K562 (cell line): Measurements from ENCODE around the gene HSPB7. TPM values are rescaled to one million over a fixed set of nuclear protein-coding genes. Genes with fewer than 3 reads are reported as not detected.

Experiments
- CEBPG ChIP-seq, 3 experiments: fragments of 200-800 bp in 1 of 3; sonication (Bioruptor generic) in 1 of 3; sonication (generic) in 1 of 3; formaldehyde crosslinking in 1 of 3; IDR thresholded peaks in 2 of 3; conservative IDR thresholded peaks in 1 of 3; 2 replicates each; pipeline versions ENCODE4 v1.6.1 to v1.8.0; 2016 to 2022; ENCODE audit warnings: missing compliant biosample characterization in 2 of 3, missing genetic modification characterization in 2 of 3, mild to moderate bottlenecking in 1 of 3, missing genetic modification reagents in 1 of 3
- DIDO1 ChIP-seq: fragments of 450-650 bp; IDR thresholded peaks from 2 replicates; pipeline ENCODE4 v1.6.1; 2016; ENCODE audit warnings: low read depth, missing biosample characterization, missing genetic modification characterization
- ETV5 ChIP-seq: sonication (generic); formaldehyde crosslinking; IDR thresholded peaks from 2 replicates; pipeline ENCODE4 v1.4.0; 2020; ENCODE audit warnings: low read depth, mild to moderate bottlenecking, missing genetic modification reagents
- FIP1L1 ChIP-seq: fragments of 200-400 bp; formaldehyde crosslinking; IDR thresholded peaks from 2 replicates; pipeline ENCODE4 v1.6.1; 2018; ENCODE audit warnings: mild to moderate bottlenecking, low read depth, low read length; ENCODE audit not compliant: poor library complexity, severe bottlenecking
- FOS ChIP-seq: IDR thresholded peaks from 3 replicates; pipeline ENCODE4 v1.6.1; 2011; ENCODE audit not compliant: insufficient read length; ENCODE audit errors: extremely low read depth
- GATAD2A ChIP-seq: fragments of 450-650 bp; IDR thresholded peaks from 2 replicates; pipeline ENCODE4 v1.6.1; 2017
- GTF2E2 ChIP-seq: fragments of 200-800 bp; sonication (Bioruptor generic); IDR thresholded peaks from 2 replicates; pipeline ENCODE4 v1.6.1; 2016; ENCODE audit warnings: missing genetic modification characterization, missing compliant biosample characterization
- GTF2F1 ChIP-seq: IDR thresholded peaks from 2 replicates; pipeline ENCODE4 v1.6.1; 2011; ENCODE audit warnings: low read depth, low read length, improper control_type of control experiment
- HMG20B ChIP-seq: fragments of 250-450 bp; sonication (Bioruptor Pico); IDR thresholded peaks from 2 replicates; pipeline ENCODE4 v1.5.0; 2021; ENCODE audit warnings: mild to moderate bottlenecking
- HMGN3 ChIP-seq: IDR thresholded peaks from 2 replicates; pipeline ENCODE4 v1.6.1; 2011; ENCODE audit warnings: borderline replicate concordance, low read depth, mild to moderate bottlenecking, mixed read lengths, low read length; ENCODE audit not compliant: insufficient read length; ENCODE audit errors: extremely low read depth
- HNRNPK ChIP-seq: fragments of 200-400 bp; formaldehyde crosslinking; IDR thresholded peaks from one replicate; pipeline ENCODE4 v1.6.1; 2018; ENCODE audit warnings: mild to moderate bottlenecking, low read depth, low read length; ENCODE audit not compliant: poor library complexity, severe bottlenecking
- KAT7 ChIP-seq: sonication (generic); formaldehyde crosslinking; IDR thresholded peaks from 2 replicates; pipeline ENCODE4 v1.8.0; 2022; ENCODE audit warnings: missing genetic modification reagents, mild to moderate bottlenecking, borderline replicate concordance
- L3MBTL2 ChIP-seq: fragments of 450-650 bp; IDR thresholded peaks from 2 replicates; pipeline ENCODE4 v1.6.1; 2016; ENCODE audit warnings: mild to moderate bottlenecking, moderate library complexity
- MXI1 ChIP-seq: IDR thresholded peaks from 2 replicates; pipeline ENCODE4 v1.6.1; 2011; ENCODE audit warnings: low read depth, mild to moderate bottlenecking, improper control_type of control experiment, low read length
- RBM39 ChIP-seq: fragments of 200-400 bp; formaldehyde crosslinking; optimal IDR thresholded peaks from 2 replicates; pipeline ENCODE3; 2018; ENCODE audit warnings: low read depth, low read length
- SIX5 ChIP-seq, 2 experiments: IDR thresholded peaks; 2 replicates each; pipeline ENCODE4 v1.6.1; 2011; ENCODE audit warnings: low read length in 2 of 2, borderline replicate concordance in 1 of 2, low read depth in 1 of 2, mild to moderate bottlenecking in 1 of 2, moderate library complexity in 1 of 2; ENCODE audit not compliant: insufficient read depth in 1 of 2
- SMARCE1 ChIP-seq: fragments of 450-650 bp; IDR thresholded peaks from 2 replicates; pipeline ENCODE4 v1.7.1; 2016; ENCODE audit warnings: mild to moderate bottlenecking
- SNRNP70 ChIP-seq: fragments of 200-400 bp; formaldehyde crosslinking; optimal IDR thresholded peaks from 2 replicates; pipeline ENCODE3; 2017; ENCODE audit warnings: low read depth, low read length
- SRSF9 ChIP-seq: fragments of 200-400 bp; formaldehyde crosslinking; IDR thresholded peaks from 2 replicates; pipeline ENCODE4 v1.6.1; 2017; ENCODE audit warnings: low read depth, low read length, borderline replicate concordance
- ZBTB8A ChIP-seq: fragments of 450-650 bp; IDR thresholded peaks from 2 replicates; pipeline ENCODE4 v1.6.1; 2018; ENCODE audit warnings: mild to moderate bottlenecking, moderate library complexity; ENCODE audit not compliant: partially characterized antibody
- ZKSCAN8 ChIP-seq: fragments of 200-800 bp; sonication (Bioruptor generic); IDR thresholded peaks from 2 replicates; pipeline ENCODE4 v1.6.1; 2016; ENCODE audit warnings: missing genetic modification characterization, missing compliant biosample characterization
- ZNF134 ChIP-seq: fragments of 250-450 bp; sonication (Bioruptor Pico); conservative IDR thresholded peaks from 2 replicates; pipeline ENCODE4 v1.4.0; 2020
- ZNF354B ChIP-seq: fragments of 250-450 bp; sonication (Bioruptor Pico); IDR thresholded peaks from 2 replicates; pipeline ENCODE4 v1.4.0; 2020
- ZNF444 ChIP-seq: fragments of 250-450 bp; sonication (Bioruptor Pico); IDR thresholded peaks from 2 replicates; pipeline ENCODE4 v1.4.0; 2020; ENCODE audit warnings: mild to moderate bottlenecking, moderate library complexity
- ZNF699 ChIP-seq: fragments of 250-450 bp; sonication (Bioruptor Pico); IDR thresholded peaks from 2 replicates; pipeline ENCODE4 v1.8.0; 2021; ENCODE audit warnings: mild to moderate bottlenecking, moderate library complexity; ENCODE audit not compliant: insufficient replicate concordance
- polyA plus RNA-seq, 8 experiments: library from polyadenylated mRNA; depleted of rRNA in 4 of 8; stranded (reverse) in 5 of 8; unstranded in 3 of 8; fragments of >200 nt; fragmentation: Nextera tagmentation in 2 of 8; fragmentation: Illumina TruSeq in 1 of 8; extraction: Ambion mirVana in 2 of 8; extraction: Trizol in 1 of 8; gene quantifications; 2 replicates each; pipeline versions ENCODE4 v1.2.1 to v1.2.3, GENCODE V29; 2011 to 2014; ENCODE audit warnings: inconsistent platforms in 1 of 8, missing spikeins in 1 of 8
- total RNA-seq, 7 experiments: library from RNA; depleted of rRNA in 6 of 7; stranded (reverse); fragments of >200 nt in 6 of 7; fragmentation: Illumina TruSeq in 2 of 7; extraction: Trizol in 2 of 7; gene quantifications; 2 replicates each; pipeline versions ENCODE4 v1.2.1 to v1.2.3, GENCODE V29; 2011 to 2021; ENCODE audit warnings: low replicate concordance in 1 of 7
- TF ChIP-seq, protein P1 (sequence below): fragments of 250-450 bp; sonication (Bioruptor Pico); IDR thresholded peaks from 2 replicates; pipeline ENCODE4 v1.8.0; 2022; ENCODE audit warnings: inconsistent platforms, mild to moderate bottlenecking, moderate library complexity, borderline replicate concordance

The HSPB7 gene
- total and polyA plus RNA-seq, 9 of the 15 experiments (the other 6 are each of a cell fraction or from before 2014, with no cell fraction given), result 0.05 to 0.19 (median 0.07) TPM; not detected in 6

- TF ChIP-seq ZNF699, result no peak
- no peak for TF ChIP-seq GTF2E2 (tag)
- peak; percentile 82 for TF ChIP-seq HMGN3
- no peak for TF ChIP-seq HNRNPK
- TF ChIP-seq KAT7 (CRISPR knock-in tag), result no peak
- TF ChIP-seq HMG20B (CRISPR knock-in tag), result no peak
- TF ChIP-seq, protein P1, sequence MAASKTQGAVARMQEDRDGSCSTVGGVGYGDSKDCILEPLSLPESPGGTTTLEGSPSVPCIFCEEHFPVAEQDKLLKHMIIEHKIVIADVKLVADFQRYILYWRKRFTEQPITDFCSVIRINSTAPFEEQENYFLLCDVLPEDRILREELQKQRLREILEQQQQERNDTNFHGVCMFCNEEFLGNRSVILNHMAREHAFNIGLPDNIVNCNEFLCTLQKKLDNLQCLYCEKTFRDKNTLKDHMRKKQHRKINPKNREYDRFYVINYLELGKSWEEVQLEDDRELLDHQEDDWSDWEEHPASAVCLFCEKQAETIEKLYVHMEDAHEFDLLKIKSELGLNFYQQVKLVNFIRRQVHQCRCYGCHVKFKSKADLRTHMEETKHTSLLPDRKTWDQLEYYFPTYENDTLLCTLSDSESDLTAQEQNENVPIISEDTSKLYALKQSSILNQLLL (CRISPR knock-in tag), result no peak
- TF ChIP-seq ZNF354B (CRISPR knock-in tag), result no peak
- peak; percentile 8; the same call in 1 of the 2 replicates for TF ChIP-seq SMARCE1
- TF ChIP-seq RBM39, result no peak
- no peak for TF ChIP-seq FIP1L1
- TF ChIP-seq GTF2F1, result no peak
- TF ChIP-seq CEBPG (CRISPR knock-in tag; IDR thresholded peaks at IDR 0.05), result no peak
- TF ChIP-seq CEBPG (tag; conservative IDR thresholded peaks at IDR 0.05 in 1 of 2, IDR thresholded peaks at IDR 0.05 in 1 of 2), result peak; percentile 56 to 79
- TF ChIP-seq SNRNP70, result no peak
- 0 out of 2 replicates have a peak, but pooled peaks have one; percentile 55 for TF ChIP-seq ZKSCAN8
- TF ChIP-seq SIX5 (IDR thresholded peaks at IDR 0.05; ENCODE audit: borderline replicate concordance in 1 of 2, insufficient read depth in 1 of 2, low read depth in 1 of 2, low read length in 2 of 2), result no peak
- TF ChIP-seq DIDO1, result no peak
- no peak for TF ChIP-seq ZBTB8A
- no peak for TF ChIP-seq GATAD2A
- TF ChIP-seq ZNF134 (CRISPR knock-in tag), result no peak
- TF ChIP-seq MXI1, result no peak
- no peak for TF ChIP-seq ZNF444 (CRISPR knock-in tag)
- no peak for TF ChIP-seq SRSF9
- TF ChIP-seq FOS, result no peak
- peak; percentile 20; the same call in 1 of the 2 replicates for TF ChIP-seq ETV5 (CRISPR knock-in tag)
- TF ChIP-seq L3MBTL2, result no peak
Observed at GRCh38 chr1:16012590-16013219, 5.1 kb downstream of the HSPB7 start (continued).
